Neural cell (in vitro differentiated cells): Measurements from ENCODE around the gene ABHD8. TPM values are rescaled to one million over a fixed set of nuclear protein-coding genes. Genes with fewer than 3 reads are reported as not detected.

ENCODE experiments used
- H2AFZ ChIP-seq: fragments of 200-600, 300-800 bp; sonication (generic), shearing (Covaris generic); 2 replicates; pipeline ENCODE4 v1.6.0; 2014; ENCODE audit warnings: low read depth, mild to moderate bottlenecking, antibody characterized with exemption, low read length, moderate library complexity
- H3F3A ChIP-seq: fragments of 200-600 bp; shearing (Covaris generic); 2 replicates; pipeline ENCODE4 v1.6.1; 2016; ENCODE audit warnings: mild to moderate bottlenecking, moderate library complexity, mixed read lengths, antibody characterized with exemption, low read length; ENCODE audit not compliant: insufficient read depth, poor library complexity, severe bottlenecking
- H3K27ac ChIP-seq: fragments of 200-600, 300-800 bp; sonication (generic), shearing (Covaris generic); 2 replicates; pipeline ENCODE4 v1.5.1; 2014; ENCODE audit warnings: mild to moderate bottlenecking, low read length, moderate library complexity
- H3K27me3 ChIP-seq: fragments of 300-800, 200-600 bp; sonication (generic), shearing (Covaris generic); 2 replicates; pipeline ENCODE4 v1.6.0; 2014; ENCODE audit warnings: mild to moderate bottlenecking, low read depth, low read length, moderate library complexity; ENCODE audit not compliant: insufficient read depth
- H3K36me3 ChIP-seq: fragments of 300-800, 200-600 bp; sonication (generic), shearing (Covaris generic); 2 replicates; pipeline ENCODE4 v1.5.1; 2014; ENCODE audit warnings: mild to moderate bottlenecking, antibody characterized with exemption, low read length, moderate library complexity; ENCODE audit not compliant: insufficient read depth
- H3K4me2 ChIP-seq: fragments of 300-800, 200-600 bp; sonication (generic), shearing (Covaris generic); 2 replicates; pipeline ENCODE4 v1.6.0; 2014; ENCODE audit warnings: mild to moderate bottlenecking, low read length
- H3K4me3 ChIP-seq: fragments of 300-800, 200-600 bp; sonication (generic), shearing (Covaris generic); 2 replicates; pipeline ENCODE4 v1.5.1; 2014; ENCODE audit warnings: mild to moderate bottlenecking, low read length, moderate library complexity
- H3K79me2 ChIP-seq: fragments of 200-600 bp; shearing (Covaris generic); replicated peaks from 2 replicates; pipeline ENCODE4 v1.6.0; 2014; ENCODE audit warnings: mild to moderate bottlenecking, low read length, moderate library complexity; ENCODE audit not compliant: insufficient read depth
- H3K9ac ChIP-seq: fragments of 300-800, 200-600 bp; sonication (generic), shearing (Covaris generic); 2 replicates; pipeline ENCODE4 v1.6.1; 2016; ENCODE audit warnings: mild to moderate bottlenecking, low read length, mixed read lengths
- H3K9me2 ChIP-seq: fragments of 200-600 bp; shearing (Covaris generic); 2 replicates; pipeline ENCODE4 v1.6.1; 2016; ENCODE audit warnings: mild to moderate bottlenecking, low read length, mixed read lengths; ENCODE audit not compliant: insufficient read depth
- H3K9me3 ChIP-seq: fragments of 200-600, 300-800 bp; sonication (generic), shearing (Covaris generic); 2 replicates; pipeline ENCODE4 v1.6.1; 2016; ENCODE audit warnings: mild to moderate bottlenecking, mixed run types, low read length, moderate library complexity, mixed read lengths
- H4K20me1 ChIP-seq: fragments of 200-600 bp; shearing (Covaris generic); 2 replicates; pipeline ENCODE4 v1.6.1; 2016; ENCODE audit warnings: mild to moderate bottlenecking, mixed run types; ENCODE audit not compliant: insufficient read depth
- EP300 ChIP-seq: fragments of 450-650 bp; conservative IDR thresholded peaks from 2 replicates; pipeline ENCODE4 v1.6.1; 2014; ENCODE audit warnings: antibody characterized with exemption, mild to moderate bottlenecking, moderate library complexity; ENCODE audit not compliant: poor library complexity, severe bottlenecking
- EZH2 ChIP-seq: fragments of 200-600, 300-800 bp; shearing (Covaris generic), sonication (generic); IDR thresholded peaks from 2 replicates; pipeline ENCODE4 v1.6.1; 2014; ENCODE audit warnings: antibody characterized with exemption, low read length, borderline replicate concordance, mild to moderate bottlenecking; ENCODE audit not compliant: insufficient read depth, poor library complexity, severe bottlenecking
- MXI1 ChIP-seq: fragments of 450-650 bp; conservative IDR thresholded peaks from 2 replicates; pipeline ENCODE4 v1.6.1; 2014; ENCODE audit warnings: antibody characterized with exemption, mild to moderate bottlenecking; ENCODE audit not compliant: poor library complexity, severe bottlenecking
- POLR2AphosphoS5 ChIP-seq: IDR thresholded peaks from 2 replicates; pipeline ENCODE4 v1.6.1; 2012
- RAD21 ChIP-seq: fragments of 450-650 bp; conservative IDR thresholded peaks from 2 replicates; pipeline ENCODE4 v1.6.1; 2014; ENCODE audit warnings: antibody characterized with exemption, mild to moderate bottlenecking, moderate library complexity
- SMC3 ChIP-seq: fragments of 450-650 bp; conservative IDR thresholded peaks from 2 replicates; pipeline ENCODE4 v1.6.1; 2014; ENCODE audit warnings: antibody characterized with exemption, mild to moderate bottlenecking, moderate library complexity; ENCODE audit not compliant: poor library complexity
- TAF1 ChIP-seq: IDR thresholded peaks from 2 replicates; pipeline ENCODE4 v1.6.1; 2012; ENCODE audit warnings: low read depth
- polyA plus RNA-seq: library from polyadenylated mRNA; depleted of rRNA; stranded (reverse); fragments of >200 nt; gene quantifications from 2 replicates; pipeline ENCODE4 v1.2.3, GENCODE V29; 2014
- TF ChIP-seq, protein P1 (sequence below): fragments of 450-650 bp; IDR thresholded peaks from 2 replicates; pipeline ENCODE4 v1.5.1; 2014; ENCODE audit warnings: antibody characterized with exemption, mild to moderate bottlenecking, moderate library complexity; ENCODE audit not compliant: poor library complexity, severe bottlenecking
- TF ChIP-seq, protein P2 (sequence below): IDR thresholded peaks from 2 replicates; pipeline ENCODE4 v1.6.1; 2012; ENCODE audit warnings: borderline replicate concordance

Gene ABHD8
- polyA plus RNA-seq, 1 donor from 2014 or later: 28.1 TPM

DNA sequence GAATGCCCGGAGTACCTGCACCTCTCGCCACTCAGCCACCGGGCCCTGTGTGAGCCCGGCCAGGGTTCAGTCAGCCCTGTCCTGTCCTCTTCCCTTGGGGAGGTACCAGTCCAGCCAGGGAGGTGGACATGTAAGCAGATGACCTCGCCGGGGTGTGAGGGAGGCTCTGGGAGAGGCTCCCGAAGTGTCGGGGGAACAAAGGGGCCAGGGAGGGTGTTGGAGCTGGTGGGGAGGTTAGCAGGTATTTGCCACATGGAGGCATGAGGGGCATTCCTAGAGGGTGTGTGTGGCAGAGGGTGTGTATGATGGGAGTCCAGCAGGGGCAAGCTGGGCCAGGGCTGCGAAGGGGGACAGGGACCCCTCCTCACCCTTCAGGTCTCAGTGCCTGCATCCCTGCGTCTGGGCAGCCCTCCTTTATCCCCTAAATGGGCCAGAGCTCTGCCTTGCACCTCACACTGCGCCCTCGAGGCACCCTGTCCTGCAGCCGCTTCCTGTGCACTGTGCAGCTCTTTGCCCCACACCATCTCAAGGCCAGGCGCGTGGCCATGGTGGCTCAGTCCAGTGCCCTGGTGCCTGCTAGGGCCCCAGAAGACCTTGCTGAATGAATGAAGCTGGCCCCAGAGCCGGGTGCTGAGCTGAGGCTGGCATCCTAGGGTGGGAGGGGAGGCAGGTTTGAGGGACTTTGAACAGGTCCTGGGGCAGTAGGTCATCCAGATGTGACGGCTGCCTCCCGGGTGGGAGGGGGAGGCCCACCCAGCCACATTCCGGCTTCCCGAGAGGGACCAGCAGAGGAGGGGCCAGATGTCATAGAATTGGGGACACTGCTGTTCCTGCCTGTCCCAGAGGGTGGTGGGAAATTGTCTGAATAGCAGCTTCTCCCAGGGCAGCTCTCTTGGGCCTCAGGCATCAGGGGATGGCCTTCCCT is 9.2 kb upstream of the ABHD8 start:
- Histone ChIP-seq H3K9me3 (no peaks in the 10 kb centered on the region), H3F3A (no peaks in the 10 kb centered on the region), H3K36me3 (no peaks in the 10 kb centered on the region), H4K20me1 (no peaks in the 10 kb centered on the region), H3K27me3 (no peaks in the 10 kb centered on the region), H2AFZ (no peak overlapping the region), H3K27ac (no peak overlapping the region), H3K4me3 (no peak overlapping the region), H3K4me2 (no peak overlapping the region), H3K9ac (no peak overlapping the region), H3K79me2 (peaks cover 18% of the 10 kb centered on the region), H3K9me2 (no peaks in the 10 kb centered on the region)
- TF ChIP-seq SMC3 (no peak), TAF1 (no peak), MXI1 (no peak), EP300 (no peak), POLR2AphosphoS5 (no peak), RAD21 (no peak), EZH2 (no peak)
- TF ChIP-seq, protein P1, sequence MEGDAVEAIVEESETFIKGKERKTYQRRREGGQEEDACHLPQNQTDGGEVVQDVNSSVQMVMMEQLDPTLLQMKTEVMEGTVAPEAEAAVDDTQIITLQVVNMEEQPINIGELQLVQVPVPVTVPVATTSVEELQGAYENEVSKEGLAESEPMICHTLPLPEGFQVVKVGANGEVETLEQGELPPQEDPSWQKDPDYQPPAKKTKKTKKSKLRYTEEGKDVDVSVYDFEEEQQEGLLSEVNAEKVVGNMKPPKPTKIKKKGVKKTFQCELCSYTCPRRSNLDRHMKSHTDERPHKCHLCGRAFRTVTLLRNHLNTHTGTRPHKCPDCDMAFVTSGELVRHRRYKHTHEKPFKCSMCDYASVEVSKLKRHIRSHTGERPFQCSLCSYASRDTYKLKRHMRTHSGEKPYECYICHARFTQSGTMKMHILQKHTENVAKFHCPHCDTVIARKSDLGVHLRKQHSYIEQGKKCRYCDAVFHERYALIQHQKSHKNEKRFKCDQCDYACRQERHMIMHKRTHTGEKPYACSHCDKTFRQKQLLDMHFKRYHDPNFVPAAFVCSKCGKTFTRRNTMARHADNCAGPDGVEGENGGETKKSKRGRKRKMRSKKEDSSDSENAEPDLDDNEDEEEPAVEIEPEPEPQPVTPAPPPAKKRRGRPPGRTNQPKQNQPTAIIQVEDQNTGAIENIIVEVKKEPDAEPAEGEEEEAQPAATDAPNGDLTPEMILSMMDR: no peak
- TF ChIP-seq, protein P2, sequence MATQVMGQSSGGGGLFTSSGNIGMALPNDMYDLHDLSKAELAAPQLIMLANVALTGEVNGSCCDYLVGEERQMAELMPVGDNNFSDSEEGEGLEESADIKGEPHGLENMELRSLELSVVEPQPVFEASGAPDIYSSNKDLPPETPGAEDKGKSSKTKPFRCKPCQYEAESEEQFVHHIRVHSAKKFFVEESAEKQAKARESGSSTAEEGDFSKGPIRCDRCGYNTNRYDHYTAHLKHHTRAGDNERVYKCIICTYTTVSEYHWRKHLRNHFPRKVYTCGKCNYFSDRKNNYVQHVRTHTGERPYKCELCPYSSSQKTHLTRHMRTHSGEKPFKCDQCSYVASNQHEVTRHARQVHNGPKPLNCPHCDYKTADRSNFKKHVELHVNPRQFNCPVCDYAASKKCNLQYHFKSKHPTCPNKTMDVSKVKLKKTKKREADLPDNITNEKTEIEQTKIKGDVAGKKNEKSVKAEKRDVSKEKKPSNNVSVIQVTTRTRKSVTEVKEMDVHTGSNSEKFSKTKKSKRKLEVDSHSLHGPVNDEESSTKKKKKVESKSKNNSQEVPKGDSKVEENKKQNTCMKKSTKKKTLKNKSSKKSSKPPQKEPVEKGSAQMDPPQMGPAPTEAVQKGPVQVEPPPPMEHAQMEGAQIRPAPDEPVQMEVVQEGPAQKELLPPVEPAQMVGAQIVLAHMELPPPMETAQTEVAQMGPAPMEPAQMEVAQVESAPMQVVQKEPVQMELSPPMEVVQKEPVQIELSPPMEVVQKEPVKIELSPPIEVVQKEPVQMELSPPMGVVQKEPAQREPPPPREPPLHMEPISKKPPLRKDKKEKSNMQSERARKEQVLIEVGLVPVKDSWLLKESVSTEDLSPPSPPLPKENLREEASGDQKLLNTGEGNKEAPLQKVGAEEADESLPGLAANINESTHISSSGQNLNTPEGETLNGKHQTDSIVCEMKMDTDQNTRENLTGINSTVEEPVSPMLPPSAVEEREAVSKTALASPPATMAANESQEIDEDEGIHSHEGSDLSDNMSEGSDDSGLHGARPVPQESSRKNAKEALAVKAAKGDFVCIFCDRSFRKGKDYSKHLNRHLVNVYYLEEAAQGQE: no peak

DNA sequence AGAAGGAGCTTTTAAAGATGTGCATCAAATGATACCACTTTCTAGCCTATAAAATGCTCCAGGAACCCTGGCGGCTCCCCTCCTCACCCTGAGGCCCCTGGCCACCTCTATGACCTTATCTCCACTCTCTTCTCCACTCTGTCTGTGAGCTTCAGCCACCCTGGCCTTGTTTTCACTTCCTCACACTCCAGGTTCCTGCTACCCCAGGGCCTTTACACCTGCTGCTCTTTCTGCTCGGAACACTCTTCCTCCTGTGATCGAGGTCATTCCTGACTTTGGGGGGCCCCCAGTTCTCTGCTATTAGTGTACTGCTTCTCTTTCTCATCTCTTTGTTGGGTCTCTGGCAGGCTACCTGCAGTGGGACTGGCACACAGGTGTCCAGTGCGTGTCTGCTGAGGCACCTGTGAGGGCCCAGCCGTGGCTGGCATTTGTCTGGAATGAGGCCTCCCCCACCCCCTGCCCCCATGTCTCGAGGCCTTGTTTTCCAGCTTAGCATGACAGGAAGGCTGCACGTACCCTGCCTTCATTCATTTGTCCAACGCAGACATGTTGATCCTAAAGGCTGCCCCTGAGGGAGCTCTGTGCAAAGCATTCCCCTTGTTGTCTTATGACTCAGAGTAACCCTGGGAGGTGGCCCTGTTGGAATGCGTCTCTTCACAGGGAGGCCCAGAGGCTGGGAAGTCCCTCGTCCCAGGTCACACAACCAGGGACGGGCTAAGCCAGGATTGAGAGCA is 8.4 kb upstream of the ABHD8 start:
- TF ChIP-seq EP300: no peak
- no peak for TF ChIP-seq EZH2
- no peak for TF ChIP-seq MXI1
- no peak for TF ChIP-seq TAF1
- no peak for TF ChIP-seq POLR2AphosphoS5
- TF ChIP-seq, protein P1: no peak
- TF ChIP-seq SMC3: no peak
- TF ChIP-seq, protein P2: no peak
- no peak for TF ChIP-seq RAD21
- no peak overlapping the region for H3K9ac ChIP-seq
- H3K27ac ChIP-seq: no peak overlapping the region
- H3K4me2 ChIP-seq: no peak overlapping the region
- no peaks in the 10 kb centered on the region for H3K27me3 ChIP-seq
- H2AFZ ChIP-seq: no peak overlapping the region
- peaks cover 18% of the 10 kb centered on the region for H3K79me2 ChIP-seq
- H4K20me1 ChIP-seq: no peaks in the 10 kb centered on the region
- no peak overlapping the region for H3K4me3 ChIP-seq
- no peaks in the 10 kb centered on the region for H3K36me3 ChIP-seq
- no peaks in the 10 kb centered on the region for H3K9me2 ChIP-seq
- H3F3A ChIP-seq: no peaks in the 10 kb centered on the region
- H3K9me3 ChIP-seq: no peaks in the 10 kb centered on the region
